ENCODE results near the gene NXPH3.
A peak's percentile ranks its signal among the peaks of the same experiment; 100 is the strongest.
"Not testable (repeated sequence)": the region's sequence is repeated elsewhere in the genome, so short reads cannot be mapped to it uniquely, and the experiment has no call there.

NXPH3 gene

GRCh38 chr17:49575679-49576087 lies at the start of gene NXPH3:
Gene NXPH3, plus strand, starts transcription at chr17:49575871. Its CDS starts 349 bp downstream, at chr17:49576220.
- intact Hi-C loops (cut with DNase I): loop anchor here (5.0 kb wide), 1 partner anchor 42 kb away; no protein-coding TSS in a partner anchor

GRCh38 chr17:49527927-49528651 lies 47.6 kb upstream of the NXPH3 start:
- peak in 1 of 10 donors; percentile 53 for DNase-seq
- intact Hi-C loops (cut with DNase I): no loop called here

More at GRCh38 chr17:49575679-49576087, at the start of gene NXPH3:
- peak; percentile 43 to 94 (median 59) for DNase-seq

- DNase-seq: peak in 1 of 10 donors; percentile 10
- intact Hi-C loops (cut with DNase I): no loop called here
Measured at GRCh38 chr17:49528966-49529365, 46.7 kb upstream of the NXPH3 start.

GRCh38 chr17:49530118-49530517 lies 45.6 kb upstream of the NXPH3 start:
- intact Hi-C loops (cut with DNase I): no loop called here

GRCh38 chr17:49543860-49544259 lies 31.8 kb upstream of the NXPH3 start:
- intact Hi-C loops (cut with DNase I): no loop called here
- peak in 2 of 10 donors; percentile 3 to 6 for DNase-seq

More at GRCh38 chr17:49530118-49530517, 45.6 kb upstream of the NXPH3 start:
- no peak for DNase-seq

- intact Hi-C loops (cut with DNase I): no loop called here
- DNase-seq: peak in 2 of 10 donors; percentile 21 to 58
Measured at GRCh38 chr17:49545007-49545660, 30.5 kb upstream of the NXPH3 start.

GRCh38 chr17:49545806-49546545 lies 29.7 kb upstream of the NXPH3 start:
- intact Hi-C loops (cut with DNase I): no loop called here
- DNase-seq: peak in 2 of 10 donors; percentile 53 to 70

- peak in 1 of 10 donors; percentile 62 for DNase-seq
- intact Hi-C loops (cut with DNase I): no loop called here
Measured at GRCh38 chr17:49546546-49547535, 28.8 kb upstream of the NXPH3 start.

GRCh38 chr17:49547566-49547965 lies 28.1 kb upstream of the NXPH3 start:
- peak in 1 of 10 donors; percentile 41 for DNase-seq
- intact Hi-C loops (cut with DNase I): no loop called here

GRCh38 chr17:49548051-49548505 lies 27.6 kb upstream of the NXPH3 start:
- intact Hi-C loops (cut with DNase I): no loop called here
- peak in 1 of 10 donors; percentile 77 for DNase-seq

GRCh38 chr17:49548506-49549310 lies 27.0 kb upstream of the NXPH3 start:
- DNase-seq: peak in 4 of 10 donors; percentile 39 to 83 (median 66)
- intact Hi-C loops (cut with DNase I): no loop called here

- intact Hi-C loops (cut with DNase I): no loop called here
- peak in 1 of 10 donors; percentile 42 for DNase-seq
Measured at GRCh38 chr17:49549311-49549605, 26.4 kb upstream of the NXPH3 start.

- DNase-seq: peak in 1 of 10 donors; percentile 80
- intact Hi-C loops (cut with DNase I): no loop called here
Measured at GRCh38 chr17:49549691-49550678, 25.7 kb upstream of the NXPH3 start.

- intact Hi-C loops (cut with DNase I): not testable (repeated sequence)
- peak in 1 of 10 donors; percentile 22 for DNase-seq
Measured at GRCh38 chr17:49550764-49551163, 24.9 kb upstream of the NXPH3 start.

- DNase-seq: peak in 1 of 10 donors; percentile 59
- intact Hi-C loops (cut with DNase I): no loop called here
Measured at GRCh38 chr17:49551221-49552069, 24.2 kb upstream of the NXPH3 start.

- intact Hi-C loops (cut with DNase I): no loop called here
- peak in 1 of 10 donors; percentile 79 for DNase-seq
Measured at GRCh38 chr17:49552070-49552751, 23.5 kb upstream of the NXPH3 start.
